ENCODE measurements around the gene DIP2C. TPM values are rescaled to one million over a fixed set of nuclear protein-coding genes. Genes with fewer than 3 reads are reported as not detected.
A peak's percentile ranks its signal among the peaks of the same experiment; 100 is the strongest.

DIP2C gene
- total and polyA plus RNA-seq, 4 donors: 6.4 to 40.2 (median 23.8) TPM

DNA sequence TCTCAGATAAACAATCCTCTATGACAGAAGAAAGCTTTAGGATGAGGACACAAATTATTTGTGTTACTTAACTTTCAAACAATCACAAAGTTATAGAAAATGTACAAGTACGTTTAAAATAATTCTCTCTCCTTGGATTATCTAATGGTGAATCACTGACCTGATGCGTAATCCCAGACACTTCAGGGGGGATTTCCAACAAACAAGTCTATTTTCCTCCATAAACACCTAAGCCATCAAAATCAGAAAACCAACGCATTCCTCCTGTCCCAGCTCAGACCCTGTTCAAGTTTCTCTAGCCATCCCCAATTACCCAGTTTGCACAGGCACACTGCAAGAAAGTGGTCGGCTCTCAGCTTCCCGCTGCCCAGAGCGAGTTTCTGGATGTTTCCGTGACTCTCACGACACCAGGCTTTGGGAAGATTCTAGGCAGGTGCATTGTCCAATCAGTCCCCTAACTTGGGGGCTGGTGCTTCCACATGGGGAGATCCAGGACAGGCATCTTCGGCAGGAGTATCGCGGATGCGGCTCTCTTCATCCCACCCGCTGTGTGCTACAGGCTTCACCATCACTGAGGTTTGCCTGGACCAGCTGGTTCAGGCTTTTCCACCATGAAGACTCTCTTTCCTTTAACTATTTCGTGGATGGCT is 354.2 kb downstream of the DIP2C start:
- Histone ChIP-seq H3K36me3 (ENCODE audit: control insufficient read depth in 1 of 2, insufficient read depth in 2 of 2, low read length in 1 of 2) (no peaks in the 10 kb centered on the region), H3K9me3 (ENCODE audit: control insufficient read depth, low read length) (no peaks in the 10 kb centered on the region), H3K27ac (ENCODE audit: low read depth in 1 of 2, low read length in 2 of 2) (no peak overlapping the region), H3K4me1 (ENCODE audit: control insufficient read depth in 1 of 2, insufficient read depth in 2 of 2, low read length in 2 of 2) (no peaks in the 10 kb centered on the region), H3K4me3 (ENCODE audit: low read length in 2 of 2) (no peak overlapping the region), H3K27me3 (ENCODE audit: control insufficient read depth in 1 of 2, insufficient read depth in 2 of 2, low read length in 1 of 2) (no peaks in the 10 kb centered on the region)
- WGBS, 2 donors: 88 to 91% methylated on average over 14 of the region's 14 CpGs
- intact Hi-C loops (cut with DNase I): no loop called here
- ATAC-seq (ENCODE audit: low FRiP score): no peak
- DNase-seq: no peak

DNA sequence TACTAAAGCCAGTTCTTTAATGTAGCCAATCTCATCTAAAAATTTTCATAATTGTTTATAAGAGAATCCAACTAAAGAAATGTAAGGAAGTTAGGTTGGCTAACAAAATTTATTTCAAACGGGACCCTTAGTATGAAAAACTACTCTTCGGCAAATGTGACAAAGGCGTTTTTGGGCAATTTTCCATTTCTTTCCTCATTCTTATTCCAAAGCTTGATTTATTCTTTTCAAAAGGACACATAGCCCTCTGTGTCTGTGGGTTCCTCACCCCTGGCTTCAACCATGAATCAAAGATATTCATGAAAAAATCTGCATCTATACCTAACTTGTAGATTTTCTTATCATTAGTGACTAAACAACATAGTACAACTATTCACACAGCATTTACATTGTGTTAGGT is 358.3 kb downstream of the DIP2C start:
- no peaks in the 10 kb centered on the region for H3K27me3 ChIP-seq (ENCODE audit: control insufficient read depth in 1 of 2, insufficient read depth in 2 of 2, low read length in 1 of 2)
- H3K27ac ChIP-seq (ENCODE audit: low read depth in 1 of 2, low read length in 2 of 2): no peak overlapping the region
- WGBS, 2 donors: 82 to 85% methylated on average over 3 of the region's 3 CpGs
- no peak overlapping the region for H3K4me3 ChIP-seq (ENCODE audit: low read length in 2 of 2)
- H3K4me1 ChIP-seq (ENCODE audit: control insufficient read depth in 1 of 2, insufficient read depth in 2 of 2, low read length in 2 of 2): no peaks in the 10 kb centered on the region
- intact Hi-C loops (cut with DNase I): no loop called here
- no peak for DNase-seq
- no peaks in the 10 kb centered on the region for H3K36me3 ChIP-seq (ENCODE audit: control insufficient read depth in 1 of 2, insufficient read depth in 2 of 2, low read length in 1 of 2)
- H3K9me3 ChIP-seq (ENCODE audit: control insufficient read depth, low read length): no peaks in the 10 kb centered on the region
- ATAC-seq (ENCODE audit: low FRiP score): no peak

DNA sequence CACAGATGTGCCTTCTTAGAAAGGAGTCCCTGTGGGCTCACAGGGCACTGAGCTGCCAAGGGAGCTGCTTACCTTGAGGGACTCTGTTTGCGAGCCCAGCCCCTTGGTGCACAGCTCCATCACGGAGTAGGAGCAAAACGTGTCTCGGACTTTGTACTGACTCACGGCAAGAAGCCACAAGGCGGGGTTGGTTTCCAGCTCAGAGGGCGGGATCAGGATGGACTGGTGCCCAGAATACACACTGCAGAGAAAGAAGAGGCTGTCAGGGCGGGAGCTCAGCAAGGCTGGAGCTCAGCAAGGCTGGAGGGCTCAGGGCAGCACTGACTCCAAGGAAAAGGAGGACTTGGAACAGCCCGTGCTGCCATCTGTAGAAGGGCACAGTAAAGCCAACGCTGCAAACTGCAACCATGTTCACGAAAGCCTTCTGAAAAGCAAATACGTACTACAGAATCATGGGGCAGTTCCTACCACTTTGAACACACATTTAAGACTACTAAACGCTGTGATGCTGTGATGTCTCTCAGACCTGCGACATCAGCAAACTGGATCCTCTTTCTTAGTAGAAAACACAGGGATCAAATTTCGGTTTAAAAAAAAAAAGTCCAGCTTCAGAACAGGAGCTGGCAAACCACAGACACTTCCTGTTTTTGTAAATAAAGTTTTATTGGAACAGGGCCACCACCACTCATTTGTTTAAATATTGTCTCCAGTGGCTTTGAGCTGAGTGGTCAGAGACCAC is 359.9 kb downstream of the DIP2C start:
- Histone ChIP-seq H3K27ac (ENCODE audit: low read depth in 1 of 2, low read length in 2 of 2) (peak overlapping the region in 1 of 2 donors; percentile 26), H3K27me3 (ENCODE audit: control insufficient read depth in 1 of 2, insufficient read depth in 2 of 2, low read length in 1 of 2) (no peaks in the 10 kb centered on the region), H3K36me3 (ENCODE audit: control insufficient read depth in 1 of 2, insufficient read depth in 2 of 2, low read length in 1 of 2) (no peaks in the 10 kb centered on the region), H3K4me3 (ENCODE audit: low read length in 2 of 2) (no peak overlapping the region), H3K9me3 (ENCODE audit: control insufficient read depth, low read length) (no peaks in the 10 kb centered on the region), H3K4me1 (ENCODE audit: control insufficient read depth in 1 of 2, insufficient read depth in 2 of 2, low read length in 2 of 2) (no peaks in the 10 kb centered on the region)
- peak; percentile 87 for ATAC-seq (ENCODE audit: low FRiP score)
- 9 to 12% methylated on average over 15 of the region's 15 CpGs for WGBS, 2 donors
- DNase-seq: peak; percentile 91 to 95
- intact Hi-C loops (cut with DNase I): loop anchor here in 1 of 2 donors (5.0 kb wide), 1 partner anchor 43 kb away; no protein-coding TSS in a partner anchor

DNA sequence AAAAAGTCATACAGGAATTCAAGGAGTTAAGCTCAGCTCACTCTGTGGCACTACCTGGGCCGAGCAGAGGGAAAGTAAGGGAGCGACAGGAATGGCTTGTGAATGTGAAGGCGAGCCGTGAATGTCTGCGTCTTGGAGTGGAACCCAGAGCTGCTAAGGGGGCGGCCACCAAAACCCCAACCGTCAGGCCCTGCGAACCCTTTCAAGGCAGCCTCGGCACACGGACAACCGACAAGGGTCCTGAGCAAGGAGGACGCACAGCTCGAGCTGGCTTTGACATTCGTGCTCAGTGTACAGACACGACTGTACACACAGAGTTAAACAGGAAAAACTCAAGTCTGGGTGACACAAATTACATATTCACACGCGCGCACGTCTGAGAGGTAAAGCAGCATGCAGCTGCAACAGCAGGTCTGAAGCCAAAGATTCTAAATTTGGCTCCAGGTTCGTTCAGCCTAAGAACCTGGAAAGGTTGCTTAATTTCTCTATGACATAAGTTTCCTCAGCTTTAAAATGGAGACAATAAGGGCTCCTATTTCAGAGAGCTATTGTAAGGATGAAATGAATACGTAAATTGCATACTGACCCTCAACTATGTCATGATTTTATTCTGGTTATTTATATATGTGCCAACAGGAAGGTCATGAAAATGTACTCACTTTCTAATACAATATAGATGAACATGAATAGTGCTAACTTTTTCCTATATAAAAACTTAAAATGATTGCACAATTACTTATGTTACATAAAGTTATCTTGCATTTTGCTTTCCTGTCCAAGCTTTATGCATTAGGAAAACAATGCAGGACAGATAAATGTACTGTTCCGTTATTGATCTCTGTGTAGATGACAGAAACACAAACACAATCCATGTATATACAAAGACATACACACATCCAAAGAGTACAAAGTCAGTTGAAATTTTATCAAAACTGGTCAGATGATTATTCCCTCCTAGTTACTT is 361.3 kb downstream of the DIP2C start:
- no peak for ATAC-seq (ENCODE audit: low FRiP score)
- no peak for DNase-seq
- Histone ChIP-seq H3K36me3 (ENCODE audit: control insufficient read depth in 1 of 2, insufficient read depth in 2 of 2, low read length in 1 of 2) (no peaks in the 10 kb centered on the region), H3K9me3 (ENCODE audit: control insufficient read depth, low read length) (no peaks in the 10 kb centered on the region), H3K4me1 (ENCODE audit: control insufficient read depth in 1 of 2, insufficient read depth in 2 of 2, low read length in 2 of 2) (no peaks in the 10 kb centered on the region), H3K4me3 (ENCODE audit: low read length in 2 of 2) (no peak overlapping the region), H3K27ac (ENCODE audit: low read depth in 1 of 2, low read length in 2 of 2) (no peak overlapping the region), H3K27me3 (ENCODE audit: control insufficient read depth in 1 of 2, insufficient read depth in 2 of 2, low read length in 1 of 2) (no peaks in the 10 kb centered on the region)
- WGBS, 2 donors: 91 to 92% methylated on average over 22 of the region's 22 CpGs
- intact Hi-C loops (cut with DNase I): loop anchor here in 1 of 2 donors (5.0 kb wide), 1 partner anchor 44 kb away; no protein-coding TSS in a partner anchor

DNA sequence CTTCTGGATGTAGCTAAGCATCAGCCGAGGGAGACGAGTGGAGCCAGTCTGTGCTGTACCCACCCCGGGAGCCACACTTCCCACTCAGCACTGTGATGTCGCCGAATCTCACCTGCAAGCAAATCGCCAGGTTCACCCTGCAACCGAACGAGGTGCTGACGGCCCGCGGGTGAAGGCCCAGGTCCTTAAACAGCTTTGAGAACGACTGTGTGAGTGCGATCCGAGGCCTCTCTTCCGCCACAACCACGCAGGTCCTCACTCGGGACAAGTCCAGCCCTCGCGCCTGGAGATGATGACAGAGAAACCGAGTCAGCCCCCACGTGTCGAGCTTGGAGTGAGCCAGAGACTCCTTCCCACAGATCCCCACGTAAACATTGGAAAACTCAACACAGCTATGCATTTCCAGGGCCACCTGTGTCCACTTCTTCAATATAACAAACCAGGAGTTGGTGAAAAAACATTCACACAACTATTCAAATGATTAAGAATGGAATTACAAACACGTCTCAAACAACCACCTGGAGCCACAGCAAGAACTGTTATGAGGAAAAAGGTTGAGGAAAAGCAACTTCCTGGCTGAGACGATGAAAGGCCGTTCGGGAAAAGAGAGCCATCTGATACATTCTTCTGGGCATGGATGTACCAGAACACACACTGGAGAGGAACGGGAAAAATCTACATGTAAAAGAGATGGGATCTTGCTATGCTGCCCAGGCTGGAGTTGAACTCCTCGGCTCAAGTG is 362.4 kb downstream of the DIP2C start:
- no peak for DNase-seq
- 92% methylated on average over 29 of the region's 29 CpGs for WGBS, 2 donors
- no peak for ATAC-seq (ENCODE audit: low FRiP score)
- H3K36me3 ChIP-seq (ENCODE audit: control insufficient read depth in 1 of 2, insufficient read depth in 2 of 2, low read length in 1 of 2): no peaks in the 10 kb centered on the region
- intact Hi-C loops (cut with DNase I): loop anchor here in 1 of 2 donors (5.0 kb wide), 1 partner anchor 45 kb away; no protein-coding TSS in a partner anchor
- H3K27ac ChIP-seq (ENCODE audit: low read depth in 1 of 2, low read length in 2 of 2): no peak overlapping the region
- no peaks in the 10 kb centered on the region for H3K9me3 ChIP-seq (ENCODE audit: control insufficient read depth, low read length)
- no peak overlapping the region for H3K4me3 ChIP-seq (ENCODE audit: low read length in 2 of 2)
- H3K27me3 ChIP-seq (ENCODE audit: control insufficient read depth in 1 of 2, insufficient read depth in 2 of 2, low read length in 1 of 2): no peaks in the 10 kb centered on the region
- H3K4me1 ChIP-seq (ENCODE audit: control insufficient read depth in 1 of 2, insufficient read depth in 2 of 2, low read length in 2 of 2): no peaks in the 10 kb centered on the region

DNA sequence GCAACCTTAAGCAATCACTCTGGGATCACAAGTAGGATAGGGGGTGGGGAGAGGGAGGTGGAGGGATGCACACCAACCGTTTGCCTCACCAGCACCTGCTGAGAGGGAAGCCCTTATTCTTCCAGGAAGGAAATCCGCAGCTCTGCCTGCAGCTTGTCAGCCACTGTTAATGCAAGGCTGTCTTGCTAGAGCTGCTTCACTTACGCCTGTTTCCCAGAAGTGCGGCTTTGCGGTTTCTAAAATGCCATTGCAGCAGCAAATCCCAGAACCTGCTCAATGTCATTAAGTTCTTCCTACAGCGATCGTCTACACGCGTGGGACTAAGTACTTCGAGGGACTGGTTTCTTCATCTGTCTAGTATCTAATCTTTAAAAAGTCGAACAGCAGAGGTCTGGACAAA is 363.1 kb downstream of the DIP2C start:
- H3K27me3 ChIP-seq (ENCODE audit: control insufficient read depth in 1 of 2, insufficient read depth in 2 of 2, low read length in 1 of 2): no peaks in the 10 kb centered on the region
- intact Hi-C loops (cut with DNase I): loop anchor here in 1 of 2 donors (5.0 kb wide), 1 partner anchor 46 kb away; no protein-coding TSS in a partner anchor
- DNase-seq (no peak), ATAC-seq (ENCODE audit: low FRiP score) (no peak)
- H3K36me3 ChIP-seq (ENCODE audit: control insufficient read depth in 1 of 2, insufficient read depth in 2 of 2, low read length in 1 of 2): no peaks in the 10 kb centered on the region
- 82 to 83% methylated on average over 11 of the region's 11 CpGs for WGBS, 2 donors
- H3K9me3 ChIP-seq (ENCODE audit: control insufficient read depth, low read length): no peaks in the 10 kb centered on the region
- no peak overlapping the region for H3K27ac ChIP-seq (ENCODE audit: low read depth in 1 of 2, low read length in 2 of 2)
- H3K4me3 ChIP-seq (ENCODE audit: low read length in 2 of 2): no peak overlapping the region
- H3K4me1 ChIP-seq (ENCODE audit: control insufficient read depth in 1 of 2, insufficient read depth in 2 of 2, low read length in 2 of 2): no peaks in the 10 kb centered on the region

DNA sequence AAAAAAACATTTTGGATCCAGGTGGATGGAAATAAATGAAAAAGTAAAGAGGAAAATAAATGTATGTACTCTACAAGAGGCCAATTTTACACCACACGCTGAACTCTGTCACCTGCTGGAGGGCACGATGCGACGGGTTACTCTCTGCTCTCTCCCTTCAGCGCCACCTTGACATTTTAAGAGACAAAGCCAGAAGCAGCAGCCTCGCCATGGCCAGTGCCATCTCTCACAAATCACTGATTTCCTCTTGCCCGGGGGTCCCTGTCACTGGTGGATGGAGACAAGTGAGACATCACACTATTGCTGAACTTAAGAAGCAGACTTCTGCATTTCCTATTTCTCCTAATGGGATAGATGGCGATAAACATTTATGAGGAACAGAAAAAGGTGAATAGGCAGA is 364.2 kb downstream of the DIP2C start:
- peaks cover 0 to 2% of the 10 kb centered on the region in 2 donors for H3K36me3 ChIP-seq (ENCODE audit: control insufficient read depth in 1 of 2, insufficient read depth in 2 of 2, low read length in 1 of 2)
- ATAC-seq (ENCODE audit: low FRiP score) (no peak), DNase-seq (no peak)
- H3K4me3 ChIP-seq (ENCODE audit: low read length in 2 of 2): no peak overlapping the region
- no peaks in the 10 kb centered on the region for H3K9me3 ChIP-seq (ENCODE audit: control insufficient read depth, low read length)
- no peaks in the 10 kb centered on the region for H3K27me3 ChIP-seq (ENCODE audit: control insufficient read depth in 1 of 2, insufficient read depth in 2 of 2, low read length in 1 of 2)
- H3K27ac ChIP-seq (ENCODE audit: low read depth in 1 of 2, low read length in 2 of 2): no peak overlapping the region
- H3K4me1 ChIP-seq (ENCODE audit: control insufficient read depth in 1 of 2, insufficient read depth in 2 of 2, low read length in 2 of 2): no peaks in the 10 kb centered on the region
- 93 to 95% methylated on average over 8 of the region's 8 CpGs for WGBS, 2 donors
- intact Hi-C loops (cut with DNase I): loop anchor here in 1 of 2 donors (5.0 kb wide), 1 partner anchor 47 kb away; no protein-coding TSS in a partner anchor

DNA sequence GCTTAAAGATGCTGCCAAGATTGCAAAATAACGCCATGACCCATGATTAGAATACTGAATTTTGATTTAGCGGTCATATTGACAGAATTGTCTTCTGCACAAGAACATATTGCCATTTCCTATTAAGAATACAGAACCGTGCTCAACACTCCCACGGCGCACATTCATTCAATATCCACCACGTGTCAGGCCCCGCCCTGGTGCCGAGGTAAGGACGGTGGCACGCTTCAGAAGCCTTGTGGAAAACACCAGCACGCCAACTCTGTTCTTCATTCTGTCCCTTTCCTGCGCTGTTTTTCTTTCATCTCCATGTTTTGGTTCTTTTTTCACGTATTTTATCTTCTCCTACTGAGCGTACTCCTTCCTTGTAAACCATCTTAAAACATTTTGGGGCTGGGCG is 364.9 kb downstream of the DIP2C start:
- Histone ChIP-seq H3K27me3 (ENCODE audit: control insufficient read depth in 1 of 2, insufficient read depth in 2 of 2, low read length in 1 of 2) (no peaks in the 10 kb centered on the region), H3K4me1 (ENCODE audit: control insufficient read depth in 1 of 2, insufficient read depth in 2 of 2, low read length in 2 of 2) (no peaks in the 10 kb centered on the region), H3K27ac (ENCODE audit: low read depth in 1 of 2, low read length in 2 of 2) (no peak overlapping the region), H3K4me3 (ENCODE audit: low read length in 2 of 2) (no peak overlapping the region), H3K9me3 (ENCODE audit: control insufficient read depth, low read length) (no peaks in the 10 kb centered on the region), H3K36me3 (ENCODE audit: control insufficient read depth in 1 of 2, insufficient read depth in 2 of 2, low read length in 1 of 2) (peaks cover 0 to 2% of the 10 kb centered on the region in 2 donors)
- 94 to 96% methylated on average over 15 of the region's 15 CpGs for WGBS, 2 donors
- intact Hi-C loops (cut with DNase I): no loop called here
- DNase-seq (no peak), ATAC-seq (ENCODE audit: low FRiP score) (peak; percentile 24)
